Thyroid gland (tissue), 4 donors: ENCODE results near the gene C6orf120. TPM values are rescaled to one million over a fixed set of nuclear protein-coding genes. Genes with fewer than 3 reads are reported as not detected.

Source experiments
- DNase-seq, 2 donors: peaks; one replicate each; pipeline ENCODE4 v3.0.0-alpha.2; 2019
- H3K27ac ChIP-seq, 3 donors: fragments of 200-600 bp; sonication (generic); 1 replicate in 2 of 3; 2 replicates in 1 of 3; pipeline ENCODE4 v1.5.1; 2016 to 2019; ENCODE audit warnings: mild to moderate bottlenecking in 1 of 3, moderate library complexity in 1 of 3
- H3K27me3 ChIP-seq: fragments of 200-600 bp; sonication (generic); one replicate; pipeline ENCODE4 v1.5.1; 2019
- H3K36me3 ChIP-seq, 2 donors: fragments of 200-600 bp; sonication (generic); one replicate each; pipeline ENCODE4 v1.5.1; 2016 to 2019
- H3K4me1 ChIP-seq, 2 donors: fragments of 200-600 bp; sonication (generic); one replicate each; pipeline ENCODE4 v1.5.1; 2017 to 2019
- H3K4me3 ChIP-seq, 3 donors: fragments of 200-600 bp; sonication (generic); replicated peaks in 1 of 3; 1 replicate in 2 of 3; 2 replicates in 1 of 3; pipeline ENCODE4 v1.5.1; 2016; ENCODE audit warnings: mild to moderate bottlenecking in 1 of 3
- H3K9me3 ChIP-seq: fragments of 200-600 bp; sonication (generic); one replicate; pipeline ENCODE4 v1.5.1; 2017
- POLR2A ChIP-seq, 2 donors: fragments of 450-650 bp; IDR thresholded peaks; one replicate each; pipeline ENCODE4 v1.6.1; 2017; ENCODE audit warnings: antibody characterized with exemption in 2 of 2, mild to moderate bottlenecking in 2 of 2, moderate library complexity in 1 of 2
- WGBS, 2 donors: methylation state at CpG; one replicate each; pipeline ENCODE4 v1.1.5; 2017; 5-methylcytosine and 5-hydroxymethylcytosine counted together
- intact Hi-C: fragments of 100-400 bp; cut with DNase I; formaldehyde crosslinking; loops from one replicate; pipeline ENCODE4 v1.15.1; 2023
- total RNA-seq, 4 donors: library from RNA; depleted of rRNA; stranded (reverse); fragments of >200 nt; gene quantifications; one replicate each; pipeline ENCODE4 v1.2.3, GENCODE V29; 2016
- TF ChIP-seq, protein P1 (sequence below), 6 experiments: fragments of 200-600 bp in 3 of 6; fragments of 450-650 bp in 3 of 6; sonication (generic) in 3 of 6; IDR thresholded peaks; one replicate each; pipeline ENCODE4 v1.5.1; 2016 to 2019; ENCODE audit warnings: antibody characterized with exemption in 6 of 6, mild to moderate bottlenecking in 2 of 6, inconsistent platforms in 1 of 6, moderate library complexity in 1 of 6

Gene C6orf120
- total RNA-seq, 4 donors from 2014 or later = 19.8 to 32.1 (median 29.3) TPM

- Histone ChIP-seq H3K27me3 (no peaks in the 10 kb centered on the region), H3K27ac (no peak overlapping the region), H3K36me3 (peaks cover 8 to 13% of the 10 kb centered on the region in 2 donors), H3K4me3 (no peak overlapping the region), H3K9me3 (no peaks in the 10 kb centered on the region), H3K4me1 (no peaks in the 10 kb centered on the region)
- intact Hi-C loops = no loop called here
- DNase-seq = no peak
- TF ChIP-seq, protein P1, sequence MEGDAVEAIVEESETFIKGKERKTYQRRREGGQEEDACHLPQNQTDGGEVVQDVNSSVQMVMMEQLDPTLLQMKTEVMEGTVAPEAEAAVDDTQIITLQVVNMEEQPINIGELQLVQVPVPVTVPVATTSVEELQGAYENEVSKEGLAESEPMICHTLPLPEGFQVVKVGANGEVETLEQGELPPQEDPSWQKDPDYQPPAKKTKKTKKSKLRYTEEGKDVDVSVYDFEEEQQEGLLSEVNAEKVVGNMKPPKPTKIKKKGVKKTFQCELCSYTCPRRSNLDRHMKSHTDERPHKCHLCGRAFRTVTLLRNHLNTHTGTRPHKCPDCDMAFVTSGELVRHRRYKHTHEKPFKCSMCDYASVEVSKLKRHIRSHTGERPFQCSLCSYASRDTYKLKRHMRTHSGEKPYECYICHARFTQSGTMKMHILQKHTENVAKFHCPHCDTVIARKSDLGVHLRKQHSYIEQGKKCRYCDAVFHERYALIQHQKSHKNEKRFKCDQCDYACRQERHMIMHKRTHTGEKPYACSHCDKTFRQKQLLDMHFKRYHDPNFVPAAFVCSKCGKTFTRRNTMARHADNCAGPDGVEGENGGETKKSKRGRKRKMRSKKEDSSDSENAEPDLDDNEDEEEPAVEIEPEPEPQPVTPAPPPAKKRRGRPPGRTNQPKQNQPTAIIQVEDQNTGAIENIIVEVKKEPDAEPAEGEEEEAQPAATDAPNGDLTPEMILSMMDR (IDR thresholded peaks at IDR 0.05) = no peak
- TF ChIP-seq POLR2A (IDR thresholded peaks at IDR 0.05) = no peak
- 96 to 97% methylated on average over 27 of the region's 27 CpGs for WGBS, 2 donors
These were observed 34.2 kb upstream of the C6orf120 start for GRCh38 chr6:169667716-169668115.

- H3K36me3 ChIP-seq = peaks cover 8 to 13% of the 10 kb centered on the region in 2 donors
- intact Hi-C loops = no loop called here
- DNase-seq = no peak
- no peak overlapping the region for H3K4me3 ChIP-seq
- no peak overlapping the region for H3K27ac ChIP-seq
- H3K4me1 ChIP-seq = no peaks in the 10 kb centered on the region
- WGBS, 2 donors = 89 to 94% methylated on average over 15 of the region's 15 CpGs
- TF ChIP-seq POLR2A (IDR thresholded peaks at IDR 0.05) = no peak
- TF ChIP-seq, protein P1 (IDR thresholded peaks at IDR 0.05) = no peak
- H3K9me3 ChIP-seq = no peaks in the 10 kb centered on the region
- H3K27me3 ChIP-seq = no peaks in the 10 kb centered on the region
These were observed 33.6 kb upstream of the C6orf120 start for GRCh38 chr6:169668203-169668847.

GRCh38 chr6:169669147-169669546 lies 32.8 kb upstream of the C6orf120 start:
- Histone ChIP-seq H3K27me3 (no peaks in the 10 kb centered on the region), H3K36me3 (peaks cover 8% of the 10 kb centered on the region in 2 donors), H3K4me3 (no peak overlapping the region), H3K27ac (peak overlapping the region in 1 of 3 donors; percentile 34), H3K9me3 (no peaks in the 10 kb centered on the region), H3K4me1 (no peaks in the 10 kb centered on the region)
- TF ChIP-seq POLR2A (IDR thresholded peaks at IDR 0.05) = no peak
- TF ChIP-seq, protein P1 (IDR thresholded peaks at IDR 0.05) = no peak
- WGBS, 2 donors = 81 to 88% methylated on average over 6 of the region's 6 CpGs
- intact Hi-C loops = no loop called here
- no peak for DNase-seq

DNA sequence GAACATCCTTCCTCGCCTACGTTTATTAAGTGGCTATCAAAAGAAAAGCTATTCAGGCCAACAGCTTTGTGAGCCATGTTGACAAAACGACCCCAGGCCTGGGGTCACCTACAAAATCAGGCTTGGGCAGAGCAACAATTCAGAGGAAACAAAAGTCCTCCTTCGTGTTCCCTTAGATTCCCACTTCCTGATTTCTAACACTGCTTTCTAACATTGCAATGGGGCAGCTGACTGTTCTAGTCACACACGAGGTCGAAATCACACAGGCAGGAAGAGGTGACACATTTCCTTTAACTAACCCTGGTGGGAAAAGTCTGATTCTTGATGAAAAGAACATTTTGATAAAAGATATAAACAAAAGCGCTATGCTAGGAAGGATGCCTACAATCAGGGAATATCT lies 32.0 kb upstream of the C6orf120 start:
- Histone ChIP-seq H3K36me3 (peaks cover 8% of the 10 kb centered on the region in 2 donors), H3K27ac (peak overlapping the region; percentile 34 to 40 (median 39)), H3K4me1 (no peaks in the 10 kb centered on the region), H3K27me3 (no peaks in the 10 kb centered on the region), H3K9me3 (no peaks in the 10 kb centered on the region), H3K4me3 (no peak overlapping the region)
- DNase-seq = no peak
- WGBS, 2 donors = 67 to 74% methylated on average over 7 of the region's 7 CpGs
- intact Hi-C loops = no loop called here
- TF ChIP-seq POLR2A (IDR thresholded peaks at IDR 0.05) = no peak
- TF ChIP-seq, protein P1 (IDR thresholded peaks at IDR 0.05) = no peak

DNA sequence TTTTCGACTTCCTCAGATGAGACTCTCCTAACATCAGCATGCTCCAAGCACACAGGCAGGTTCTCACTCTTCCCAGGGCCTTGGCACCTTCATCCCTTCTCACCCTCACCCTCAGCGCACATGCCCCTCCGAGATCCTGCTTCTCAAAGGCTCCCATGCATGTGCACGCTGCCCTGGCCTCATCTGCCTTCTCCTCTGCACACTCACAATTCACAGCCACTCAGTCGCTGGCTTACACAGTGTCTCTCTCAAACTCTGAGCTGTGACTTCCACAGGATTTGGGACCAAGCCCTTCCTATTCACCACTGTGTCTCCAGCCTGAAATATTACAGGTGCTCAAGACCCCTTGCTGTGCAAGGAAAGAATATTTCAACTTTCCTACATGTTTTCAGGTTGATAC lies 30.4 kb upstream of the C6orf120 start:
- H3K27ac ChIP-seq = no peak overlapping the region
- TF ChIP-seq POLR2A (IDR thresholded peaks at IDR 0.05) = no peak
- TF ChIP-seq, protein P1 (IDR thresholded peaks at IDR 0.05) = no peak
- 96 to 99% methylated on average over 5 of the region's 5 CpGs for WGBS, 2 donors
- H3K36me3 ChIP-seq = peaks cover 8% of the 10 kb centered on the region in 2 donors
- no peak overlapping the region for H3K4me3 ChIP-seq
- H3K9me3 ChIP-seq = no peaks in the 10 kb centered on the region
- no peaks in the 10 kb centered on the region for H3K4me1 ChIP-seq
- DNase-seq = no peak
- intact Hi-C loops = no loop called here
- H3K27me3 ChIP-seq = no peaks in the 10 kb centered on the region
